K562 (cell line): ENCODE results near the gene PTGIS. TPM values are rescaled to one million over a fixed set of nuclear protein-coding genes. Genes with fewer than 3 reads are reported as not detected.

Experiments used
- ATAC-seq: fragments of 200-7000 bp; cut with Tn5 transposase; 3 replicates; pipeline ENCODE4 v1.9.1; 2020; ENCODE audit warnings: moderate library complexity
- BruUV-seq: library from RNA; stranded (reverse); fragments of 400-500 nt; replicated peaks from 2 replicates; lab custom pipeline; 2021; lab: Mats Ljungman, UMichigan
- CTCF ChIA-PET: fragments of 300-600 bp; formaldehyde crosslinking; extraction: SDS; loops from one replicate; lab custom pipeline; 2021; ENCODE audit warnings: low intra/inter-chr PET ratio; lab: Yijun Ruan, JAX
- POLR2A ChIA-PET: fragments of 300-600, 350-650 bp; sonication (Branson Sonifier 250); formaldehyde crosslinking; extraction: SDS; loops from one replicate; lab custom pipeline; 2021; ENCODE audit warnings: antibody characterized with exemption, inconsistent platforms; lab: Yijun Ruan, JAX
- DNase-seq, 4 experiments: peaks; one replicate each; pipeline versions ENCODE4 v3.0.0 to v3.0.0-alpha.2; 2011 to 2018; ENCODE audit warnings: low spot score in 3 of 4, mixed read lengths in 3 of 4; ENCODE audit errors: extremely low read depth in 1 of 4
- FAIRE-seq: peaks from 2 replicates; lab custom pipeline; 2011; peaks lifted over from hg19 to GRCh38; lab: Jason Lieb, UNC
- H2AFZ ChIP-seq: 2 replicates; pipeline ENCODE4 v1.6.0; 2011; ENCODE audit warnings: low read depth, low read length, control low read depth, inconsistent platforms
- H3K27ac ChIP-seq: fragments of 200-600 bp; 3 replicates; pipeline ENCODE4 v1.8.0; 2011; ENCODE audit warnings: low read depth, mild to moderate bottlenecking, control low read depth, inconsistent platforms, low read length, moderate library complexity, mixed read lengths; ENCODE audit errors: extremely low read depth
- H3K27me3 ChIP-seq, 2 experiments: fragments of 300-600 bp in 1 of 2; 2 replicates in 1 of 2; 3 replicates in 1 of 2; pipeline versions ENCODE4 v1.6.0 to v1.8.0; 2011; ENCODE audit warnings: inconsistent platforms in 2 of 2, low read length in 2 of 2, mild to moderate bottlenecking in 1 of 2, mixed read lengths in 1 of 2, moderate library complexity in 1 of 2; ENCODE audit not compliant: control insufficient read depth in 2 of 2, insufficient read depth in 2 of 2
- H3K36me3 ChIP-seq: fragments of 300-600 bp; 3 replicates; pipeline ENCODE4 v1.8.0; 2011; ENCODE audit warnings: mild to moderate bottlenecking, low read length, inconsistent platforms; ENCODE audit not compliant: control insufficient read depth, insufficient read depth
- H3K4me1 ChIP-seq, 2 experiments: fragments of 200-600 bp in 1 of 2; replicated peaks in 1 of 2; 2 replicates in 1 of 2; 3 replicates in 1 of 2; pipeline versions ENCODE4 v1.5.1 to v1.8.0; 2011; ENCODE audit warnings: inconsistent platforms in 2 of 2, low read length in 2 of 2, mild to moderate bottlenecking in 1 of 2, mixed read lengths in 1 of 2, moderate library complexity in 1 of 2; ENCODE audit not compliant: control insufficient read depth in 2 of 2, insufficient read depth in 2 of 2
- H3K4me2 ChIP-seq: 2 replicates; pipeline ENCODE4 v1.6.1; 2011; ENCODE audit warnings: low read length, control low read depth, inconsistent platforms, mixed read lengths; ENCODE audit not compliant: insufficient read depth
- H3K4me3 ChIP-seq: fragments of 200-600 bp; sonication (generic), shearing (Covaris generic); 2 replicates; pipeline ENCODE4 v1.5.1; 2016; ENCODE audit warnings: control low read depth, inconsistent platforms
- H3K79me2 ChIP-seq: fragments of 200-600 bp; 3 replicates; pipeline ENCODE4 v1.8.0; 2011; ENCODE audit warnings: low read length, inconsistent platforms; ENCODE audit not compliant: control insufficient read depth, insufficient read depth
- H3K9ac ChIP-seq, 2 experiments: 2 replicates each; pipeline versions ENCODE4 v1.6.0 to v1.6.1; 2011; ENCODE audit warnings: low read depth in 2 of 2, low read length in 2 of 2, control low read depth in 1 of 2, inconsistent platforms in 1 of 2, mild to moderate bottlenecking in 1 of 2, mixed read lengths in 1 of 2; ENCODE audit not compliant: insufficient read depth in 1 of 2
- H3K9me1 ChIP-seq: one replicate; pipeline ENCODE4 v1.6.0; 2011; ENCODE audit warnings: inconsistent platforms, mild to moderate bottlenecking, low read length, moderate library complexity; ENCODE audit not compliant: control insufficient read depth, insufficient read depth
- H3K9me3 ChIP-seq: replicated peaks from 2 replicates; pipeline ENCODE4 v1.5.1; 2011; ENCODE audit warnings: low read depth, low read length, inconsistent platforms; ENCODE audit not compliant: control insufficient read depth, insufficient read depth
- H4K20me1 ChIP-seq: replicated peaks from 2 replicates; pipeline ENCODE4 v1.6.1; 2011; ENCODE audit warnings: low read length, inconsistent platforms, mixed read lengths; ENCODE audit not compliant: control insufficient read depth, insufficient read depth
- RBM15 ChIP-seq: fragments of 200-400 bp; formaldehyde crosslinking; IDR thresholded peaks from 2 replicates; pipeline ENCODE4 v1.6.1; 2018; ENCODE audit warnings: mild to moderate bottlenecking, low read length, moderate library complexity; ENCODE audit not compliant: insufficient read depth
- TAF1 ChIP-seq: IDR thresholded peaks from 2 replicates; pipeline ENCODE4 v1.6.1; 2011; ENCODE audit warnings: mild to moderate bottlenecking, low read length, moderate library complexity; ENCODE audit not compliant: insufficient read depth, control insufficient read depth, severe bottlenecking; ENCODE audit errors: extremely low read depth
- ZBTB26 ChIP-seq: fragments of 450-650 bp; formaldehyde crosslinking; IDR thresholded peaks from 2 replicates; pipeline ENCODE4 v1.4.0; 2022; ENCODE audit warnings: missing genetic modification characterization
- WGBS: fragments of 100-300 bp; shearing (Covaris generic); methylation state at CpG from one replicate; pipeline ENCODE4 v1.1.6; 2016; ENCODE audit warnings: low coverage, mixed read lengths; ENCODE audit not compliant: insufficient coverage; ENCODE audit errors: missing lambda C conversion rate; 5-methylcytosine and 5-hydroxymethylcytosine counted together
- in situ Hi-C: fragments of 300-500 bp; cut with MboI; formaldehyde crosslinking; loops from 4 replicates; pipeline ENCODE4 v1.15.0; 2018; ENCODE audit warnings: inconsistent platforms, mixed read lengths
- intact Hi-C: fragments of 100-400 bp; cut with micrococcal nuclease; formaldehyde crosslinking; loops from 2 replicates; pipeline ENCODE4 v1.14.2; 2022
- polyA plus RNA-seq, 8 experiments: library from polyadenylated mRNA; depleted of rRNA in 4 of 8; stranded (reverse) in 5 of 8; unstranded in 3 of 8; fragments of >200 nt; fragmentation: Nextera tagmentation in 2 of 8; fragmentation: Illumina TruSeq in 1 of 8; extraction: Ambion mirVana in 2 of 8; extraction: Trizol in 1 of 8; gene quantifications; 2 replicates each; pipeline versions ENCODE4 v1.2.1 to v1.2.3, GENCODE V29; 2011 to 2014; ENCODE audit warnings: inconsistent platforms in 1 of 8, missing spikeins in 1 of 8
- total RNA-seq, 7 experiments: library from RNA; depleted of rRNA in 6 of 7; stranded (reverse); fragments of >200 nt in 6 of 7; fragmentation: Illumina TruSeq in 2 of 7; extraction: Trizol in 2 of 7; gene quantifications; 2 replicates each; pipeline versions ENCODE4 v1.2.1 to v1.2.3, GENCODE V29; 2011 to 2021; ENCODE audit warnings: low replicate concordance in 1 of 7

PTGIS gene
- total and polyA plus RNA-seq, 9 of the 15 experiments (the other 6 are each of a cell fraction or from before 2014, with no cell fraction given) = not detected

- Histone ChIP-seq H3K4me3 (no peak overlapping the region), H3K36me3 (no peaks in the 10 kb centered on the region), H3K4me1 (no peaks in the 10 kb centered on the region), H4K20me1 (no peaks in the 10 kb centered on the region), H2AFZ (no peak overlapping the region), H3K9me1 (no peaks in the 10 kb centered on the region), H3K4me2 (no peak overlapping the region)
- no peak for DNase-seq
- intact Hi-C loops = no loop called here
- CTCF ChIA-PET = no interaction called here
- no peak for ATAC-seq
- TF ChIP-seq ZBTB26 (CRISPR knock-in tag) = no peak
- no peak for TF ChIP-seq RBM15
- TF ChIP-seq TAF1 = no peak
- TF ChIP-seq, all 486 proteins: peak for 0
- in situ Hi-C loops = no loop called here
- 13% methylated on average over 1 of the region's 1 CpG for WGBS
- Histone ChIP-seq H3K9ac (no peak overlapping the region), H3K27me3 (no peaks in the 10 kb centered on the region), H3K9me3 (no peaks in the 10 kb centered on the region), H3K79me2 (no peaks in the 10 kb centered on the region), H3K27ac (no peak overlapping the region)
- POLR2A ChIA-PET = interaction anchor here (0.9 to 1.0 kb wide), 2 partner anchors 11 to 20 kb away, joined by 3 to 4 read pairs; no protein-coding TSS in a partner anchor
- BruUV-seq = no TSS peak
- no peak for FAIRE-seq
Observed at GRCh38 chr20:49497398-49497669, 70.6 kb downstream of the PTGIS start.
